HS-5 (cell line): ENCODE measurements around the gene RNF126.
"Not testable (repeated sequence)": the region's sequence is repeated elsewhere in the genome, so short reads cannot be mapped to it uniquely, and the experiment has no call there.

Experiments used
- DNase-seq: peaks from one replicate; pipeline ENCODE4 v3.0.0-alpha.2; 2012; ENCODE audit warnings: low read depth

The RNF126 gene

GRCh38 chr19:662962-663681 is at the start of gene RNF126:
Gene RNF126, minus strand, starts transcription at chr19:663214. Its CDS starts 93 bp downstream, at chr19:663121.
- DNase-seq, result peak; percentile 37

- no peak for DNase-seq
Observed at GRCh38 chr19:711254-711653, 48.2 kb upstream of the RNF126 start.

- no peak for DNase-seq
Observed at GRCh38 chr19:710767-711166, 47.8 kb upstream of the RNF126 start.

DNA sequence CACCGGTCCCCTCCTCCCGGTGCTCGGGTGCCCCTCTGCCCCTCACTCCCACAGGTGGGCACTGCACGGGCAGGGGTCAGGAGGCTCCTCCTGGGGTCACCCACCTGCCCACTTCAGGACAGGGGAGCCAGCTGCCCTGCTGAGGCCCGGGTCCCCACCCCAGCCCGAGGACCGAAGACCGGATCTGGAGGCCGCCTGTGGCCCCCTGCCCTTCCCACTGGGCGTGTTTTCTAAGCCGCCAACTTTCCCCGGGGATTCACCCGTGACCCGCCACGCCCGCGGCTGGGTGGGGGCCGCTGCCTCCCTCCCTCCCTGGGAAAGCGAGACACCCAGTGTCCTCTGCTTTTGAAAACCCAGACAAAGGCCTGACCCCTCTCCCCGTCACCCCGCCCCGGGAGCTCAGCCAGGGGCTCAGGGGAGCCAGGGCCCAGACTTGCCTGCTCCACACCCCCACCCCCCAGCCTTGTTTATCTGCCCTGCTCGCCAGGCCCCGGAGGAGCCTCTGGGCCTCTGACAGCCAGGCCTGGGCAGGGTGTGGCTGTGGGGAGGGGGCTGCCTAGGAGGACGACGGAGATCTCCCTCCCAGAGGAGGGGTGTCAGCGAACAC is 47.1 kb upstream of the RNF126 start:
- no peak for DNase-seq

- no peak for DNase-seq
Observed at GRCh38 chr19:709196-709964, 46.4 kb upstream of the RNF126 start.

DNA sequence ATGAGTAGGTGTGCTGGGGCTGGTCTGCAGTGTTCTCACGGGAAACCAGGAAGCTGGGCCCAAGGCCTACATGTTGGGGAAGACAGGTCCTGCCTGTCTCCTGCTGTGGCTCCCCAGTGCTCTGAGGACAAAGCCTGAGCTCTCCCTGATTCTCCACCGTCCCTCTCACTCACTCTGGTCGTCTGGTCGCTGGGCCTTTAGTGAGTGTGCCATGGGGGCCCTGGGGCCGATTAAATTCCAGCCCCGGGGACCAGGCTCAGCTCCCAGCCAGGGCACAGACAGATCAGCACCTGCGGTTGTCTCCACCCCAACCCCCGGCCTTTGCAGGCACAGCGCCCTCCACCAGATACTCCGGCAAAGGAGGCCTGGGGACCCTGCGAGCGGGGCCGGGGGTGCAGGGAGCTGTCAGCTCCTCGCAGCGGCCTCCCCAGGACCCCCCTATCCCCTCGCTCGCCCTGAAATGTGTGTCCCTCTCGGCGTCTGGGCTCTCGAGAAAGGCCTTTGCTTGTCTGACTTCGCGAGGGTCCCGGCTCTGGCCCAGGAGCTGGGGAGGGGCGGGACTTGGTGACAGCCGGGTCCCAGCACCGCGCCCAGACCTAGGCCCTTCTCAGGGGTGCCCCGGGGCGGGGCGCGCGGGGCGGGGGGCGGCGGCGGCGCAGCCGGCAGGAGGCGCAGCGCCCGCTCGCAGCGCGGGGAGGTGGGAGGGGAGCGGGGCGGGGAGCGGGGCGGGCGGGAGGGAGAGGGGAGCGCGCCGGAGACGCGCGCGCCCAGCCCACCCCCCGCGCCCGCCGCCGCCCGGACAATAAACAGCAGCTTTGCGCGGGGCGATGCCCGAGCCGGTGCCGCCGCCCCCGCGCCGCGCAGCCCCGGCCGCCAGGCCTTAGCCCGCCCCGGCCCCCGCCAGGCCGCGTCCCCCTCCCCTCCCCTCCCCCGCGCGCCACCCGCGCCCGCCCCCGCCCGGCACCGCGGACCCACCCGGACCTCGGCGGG is 45.4 kb upstream of the RNF126 start, which contains the start of gene PALM:
Gene PALM (plus strand): TSS at position 782 of the 990 bp plus-strand sequence. CDS start 212 bp downstream, outside the sequence.
- no peak for DNase-seq

DNA sequence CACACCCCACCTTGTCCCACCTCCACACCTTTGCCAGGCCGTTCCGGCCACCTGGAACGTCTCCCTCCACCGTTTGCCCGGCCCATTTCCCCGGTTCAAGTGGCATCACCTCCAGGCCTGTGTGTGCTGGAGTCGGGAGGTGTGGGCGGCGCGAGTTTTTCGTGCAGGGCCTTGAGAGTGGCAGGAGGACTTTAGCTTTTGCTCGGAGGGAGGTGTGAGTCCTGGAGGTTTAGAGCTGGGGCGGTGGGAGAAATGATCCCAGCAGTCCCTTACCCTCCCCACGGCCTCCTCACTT is 41.4 kb upstream of the RNF126 start:
- DNase-seq, result no peak

- DNase-seq, result no peak
Observed at GRCh38 chr19:703651-704446, 40.8 kb upstream of the RNF126 start.

DNA sequence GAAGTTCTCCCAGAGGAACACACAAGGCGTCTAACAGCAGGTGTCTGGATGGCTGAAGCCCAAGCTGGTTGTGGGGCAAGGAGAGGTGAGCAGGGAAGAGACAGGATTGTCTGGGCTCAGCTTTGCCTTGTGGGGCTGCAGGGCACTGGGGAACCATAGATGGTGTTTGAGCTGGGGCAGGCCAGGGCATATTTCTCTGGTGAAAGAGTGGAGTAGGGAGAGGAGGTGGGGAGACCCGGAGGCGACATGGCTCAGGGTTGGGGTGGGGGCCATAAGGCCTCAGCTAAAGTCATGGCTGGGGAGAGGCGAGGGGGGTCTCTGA is 40.3 kb upstream of the RNF126 start:
- no peak for DNase-seq

GRCh38 chr19:702847-703246 is 39.8 kb upstream of the RNF126 start:
- not testable (repeated sequence) for DNase-seq

GRCh38 chr19:699885-700284 is 36.9 kb upstream of the RNF126 start:
- DNase-seq, result not testable (repeated sequence)

DNA sequence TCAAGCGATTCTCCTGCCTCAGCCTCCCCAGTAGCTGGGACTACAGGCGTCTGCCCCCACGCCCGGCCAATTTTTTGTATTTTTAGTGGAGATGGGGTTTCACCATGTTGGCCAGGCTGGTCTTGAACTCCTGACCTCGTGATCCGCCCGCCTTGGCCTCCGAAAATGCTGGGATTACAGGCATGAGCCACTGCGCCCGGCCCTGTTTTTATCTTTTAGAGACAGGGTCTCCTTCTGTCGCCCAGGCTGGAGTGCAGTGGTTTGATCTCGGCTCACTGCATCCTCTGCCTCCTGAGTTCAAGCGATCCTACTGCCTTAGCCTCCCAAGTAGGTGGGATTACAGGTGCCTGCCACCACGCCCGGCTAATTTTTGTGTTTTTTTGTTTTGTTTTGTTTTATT is 35.5 kb upstream of the RNF126 start:
- DNase-seq, result not testable (repeated sequence)

- DNase-seq, result no peak
Observed at GRCh38 chr19:695352-695949, 32.4 kb upstream of the RNF126 start, which contains the start of gene PRSS57. Gene PRSS57, minus strand, starts transcription at chr19:695452. Its CDS starts 22 bp downstream, at chr19:695430.

- DNase-seq, result no peak
Observed at GRCh38 chr19:694481-695351, 31.7 kb upstream of the RNF126 start.

- no peak for DNase-seq
Observed at GRCh38 chr19:690203-690602, 27.2 kb upstream of the RNF126 start.

GRCh38 chr19:688992-689391 is 26.0 kb upstream of the RNF126 start:
- no peak for DNase-seq

DNA sequence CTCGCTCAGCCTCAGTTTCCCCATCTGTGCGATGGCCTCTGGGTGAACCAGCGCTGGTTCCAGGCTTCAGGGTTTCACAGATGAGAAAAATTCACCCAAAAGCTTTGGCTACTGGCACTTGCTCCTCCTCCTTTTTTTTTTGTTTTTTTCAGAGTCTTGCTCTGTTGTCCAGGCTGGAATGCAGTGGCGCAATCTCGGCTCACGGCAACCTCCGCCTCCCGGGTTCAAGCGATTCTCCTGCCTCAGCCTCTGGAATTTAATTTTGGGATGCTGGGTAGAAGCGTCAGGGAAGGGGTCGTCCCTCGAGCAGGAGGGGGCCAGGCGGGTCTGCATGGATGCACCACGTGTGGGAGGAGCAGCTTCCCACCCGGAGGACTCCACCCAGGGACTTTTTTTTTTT is 25.2 kb upstream of the RNF126 start:
- no peak for DNase-seq

GRCh38 chr19:687569-688166 is 24.7 kb upstream of the RNF126 start:
- DNase-seq, result no peak

- DNase-seq, result no peak
Observed at GRCh38 chr19:686589-687297, 23.7 kb upstream of the RNF126 start.
